ENCODE measurements around the gene CNGA3. TPM values are rescaled to one million over a fixed set of nuclear protein-coding genes. Genes with fewer than 3 reads are reported as not detected.

The CNGA3 gene
- polyA plus RNA-seq, 2 of the 4 experiments (the other 2 are of a cell fraction) = not detected

DNA sequence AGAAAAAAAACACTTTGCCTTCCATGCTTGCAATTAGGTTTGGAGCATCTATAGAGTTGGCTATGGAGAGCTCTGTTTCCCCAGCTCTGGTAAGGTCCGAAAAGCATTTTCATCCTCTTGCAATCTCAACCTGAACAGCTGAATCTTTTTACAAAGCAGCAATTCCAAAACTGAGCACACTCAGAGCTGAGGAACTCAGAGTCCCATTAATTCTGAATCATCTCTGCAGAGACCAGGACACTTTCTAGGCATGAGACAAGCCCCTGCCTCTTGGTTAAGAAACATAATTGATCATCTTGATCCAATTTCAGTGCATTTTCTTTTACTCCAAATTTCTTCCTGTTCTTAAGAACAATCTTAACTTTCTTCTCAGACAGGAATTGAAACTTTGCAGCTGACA lies 4.2 kb downstream of the CNGA3 start:
- no peak for ATAC-seq
- no peak for FAIRE-seq
- H3K27ac ChIP-seq = no peak overlapping the region
- WGBS (ENCODE audit: missing lambda C conversion rate) = 23% methylated on average over 1 of the region's 1 CpG
- no peak for TF ChIP-seq HEYL (CRISPR knock-in tag; IDR thresholded peaks at IDR 0.05)
- TF ChIP-seq, protein P1, sequence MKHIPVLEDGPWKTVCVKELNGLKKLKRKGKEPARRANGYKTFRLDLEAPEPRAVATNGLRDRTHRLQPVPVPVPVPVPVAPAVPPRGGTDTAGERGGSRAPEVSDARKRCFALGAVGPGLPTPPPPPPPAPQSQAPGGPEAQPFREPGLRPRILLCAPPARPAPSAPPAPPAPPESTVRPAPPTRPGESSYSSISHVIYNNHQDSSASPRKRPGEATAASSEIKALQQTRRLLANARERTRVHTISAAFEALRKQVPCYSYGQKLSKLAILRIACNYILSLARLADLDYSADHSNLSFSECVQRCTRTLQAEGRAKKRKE (CRISPR knock-in tag; IDR thresholded peaks at IDR 0.05; ENCODE audit: low read depth) = no peak
- TF ChIP-seq, protein P2, sequence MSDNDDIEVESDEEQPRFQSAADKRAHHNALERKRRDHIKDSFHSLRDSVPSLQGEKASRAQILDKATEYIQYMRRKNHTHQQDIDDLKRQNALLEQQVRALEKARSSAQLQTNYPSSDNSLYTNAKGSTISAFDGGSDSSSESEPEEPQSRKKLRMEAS (IDR thresholded peaks at IDR 0.05) = no peak
- no peak for TF ChIP-seq KDM5A (IDR thresholded peaks at IDR 0.05)
- TF ChIP-seq POLR2A (IDR thresholded peaks at IDR 0.05; ENCODE audit: low read length) = no peak
- no peak for TF ChIP-seq TFCP2L1 (CRISPR knock-in tag; IDR thresholded peaks at IDR 0.05)
- TF ChIP-seq RARB (CRISPR knock-in tag; IDR thresholded peaks at IDR 0.05) = no peak
- no peaks in the 10 kb centered on the region for H3K4me1 ChIP-seq
- H3K4me2 ChIP-seq = no peak overlapping the region
- H3K9me3 ChIP-seq = peaks cover 15% of the 10 kb centered on the region; the same call in 2 of the 3 replicates
- ChIA-PET POLR2A (no interaction called here), CTCF (interaction anchor here (1.6 kb wide), 1 partner anchor 35 kb away, joined by 4 read pairs; no protein-coding TSS in a partner anchor)
- no peak for DNase-seq (ENCODE audit: low read depth in 1 of 2, low spot score in 1 of 2)
- no peak overlapping the region for H3K4me3 ChIP-seq

DNA sequence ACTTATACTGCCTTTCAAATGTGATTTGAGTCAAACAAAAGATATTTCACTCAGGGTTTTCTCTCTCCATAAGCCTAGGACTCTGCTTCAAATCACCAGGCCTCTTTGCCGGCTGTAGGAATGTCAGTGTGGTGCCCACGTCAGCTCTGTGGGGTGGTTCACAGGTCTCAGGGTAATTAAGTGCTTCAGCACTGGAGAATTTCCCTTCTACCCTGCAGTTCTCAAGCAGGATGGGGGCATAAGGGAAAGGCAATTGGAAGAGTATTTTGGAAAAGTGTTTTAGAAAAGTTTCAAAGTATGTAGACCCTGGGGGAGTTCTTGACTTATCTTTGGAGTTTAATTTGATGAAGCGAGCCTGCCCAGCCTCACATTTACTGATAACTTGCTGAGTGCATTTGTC lies 9.6 kb downstream of the CNGA3 start:
- ChIA-PET CTCF (no interaction called here), POLR2A (no interaction called here)
- Histone ChIP-seq H3K27ac (peak overlapping the region in 1 of 2 experiments; percentile 36; a peak in 1 of 6 replicates), H3K4me3 (no peak overlapping the region), H3K4me2 (peak overlapping the region; percentile 41; the same call in 2 of the 3 replicates), H3K9me3 (peaks cover 13% of the 10 kb centered on the region; the same call in 2 of the 3 replicates), H3K4me1 (peaks cover 10% of the 10 kb centered on the region; the same call in 2 of the 3 replicates)
- no peak for DNase-seq (ENCODE audit: low read depth in 1 of 2, low spot score in 1 of 2)
- 67% methylated on average over 3 of the region's 3 CpGs for WGBS (ENCODE audit: missing lambda C conversion rate)
- no peak for ATAC-seq
- TF ChIP-seq KDM5A (IDR thresholded peaks at IDR 0.05) (no peak), SREBF2 (IDR thresholded peaks at IDR 0.05) (no peak), POLR2A (IDR thresholded peaks at IDR 0.05; ENCODE audit: low read length) (no peak), HOXA7 (CRISPR knock-in tag; IDR thresholded peaks at IDR 0.05) (no peak), ESRRA (IDR thresholded peaks at IDR 0.05; ENCODE audit: borderline replicate concordance, low read length) (no peak), MAFK (IDR thresholded peaks at IDR 0.05; ENCODE audit: partially characterized antibody) (no peak), RNF2 (IDR thresholded peaks at IDR 0.05; ENCODE audit: borderline replicate concordance, low read depth) (no peak), JUNB (IDR thresholded peaks at IDR 0.05) (no peak), HDAC2 (IDR thresholded peaks at IDR 0.05) (no peak), FOXS1 (CRISPR knock-in tag; IDR thresholded peaks at IDR 0.05) (no peak), JUN (IDR thresholded peaks at IDR 0.05) (no peak)
- TF ChIP-seq, protein P3, sequence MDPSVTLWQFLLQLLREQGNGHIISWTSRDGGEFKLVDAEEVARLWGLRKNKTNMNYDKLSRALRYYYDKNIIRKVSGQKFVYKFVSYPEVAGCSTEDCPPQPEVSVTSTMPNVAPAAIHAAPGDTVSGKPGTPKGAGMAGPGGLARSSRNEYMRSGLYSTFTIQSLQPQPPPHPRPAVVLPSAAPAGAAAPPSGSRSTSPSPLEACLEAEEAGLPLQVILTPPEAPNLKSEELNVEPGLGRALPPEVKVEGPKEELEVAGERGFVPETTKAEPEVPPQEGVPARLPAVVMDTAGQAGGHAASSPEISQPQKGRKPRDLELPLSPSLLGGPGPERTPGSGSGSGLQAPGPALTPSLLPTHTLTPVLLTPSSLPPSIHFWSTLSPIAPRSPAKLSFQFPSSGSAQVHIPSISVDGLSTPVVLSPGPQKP (IDR thresholded peaks at IDR 0.05; ENCODE audit: low read depth, low read length) = no peak
- TF ChIP-seq, protein P4, sequence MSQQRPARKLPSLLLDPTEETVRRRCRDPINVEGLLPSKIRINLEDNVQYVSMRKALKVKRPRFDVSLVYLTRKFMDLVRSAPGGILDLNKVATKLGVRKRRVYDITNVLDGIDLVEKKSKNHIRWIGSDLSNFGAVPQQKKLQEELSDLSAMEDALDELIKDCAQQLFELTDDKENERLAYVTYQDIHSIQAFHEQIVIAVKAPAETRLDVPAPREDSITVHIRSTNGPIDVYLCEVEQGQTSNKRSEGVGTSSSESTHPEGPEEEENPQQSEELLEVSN (IDR thresholded peaks at IDR 0.05; ENCODE audit: borderline replicate concordance, low read depth) = no peak
- TF ChIP-seq, protein P5, sequence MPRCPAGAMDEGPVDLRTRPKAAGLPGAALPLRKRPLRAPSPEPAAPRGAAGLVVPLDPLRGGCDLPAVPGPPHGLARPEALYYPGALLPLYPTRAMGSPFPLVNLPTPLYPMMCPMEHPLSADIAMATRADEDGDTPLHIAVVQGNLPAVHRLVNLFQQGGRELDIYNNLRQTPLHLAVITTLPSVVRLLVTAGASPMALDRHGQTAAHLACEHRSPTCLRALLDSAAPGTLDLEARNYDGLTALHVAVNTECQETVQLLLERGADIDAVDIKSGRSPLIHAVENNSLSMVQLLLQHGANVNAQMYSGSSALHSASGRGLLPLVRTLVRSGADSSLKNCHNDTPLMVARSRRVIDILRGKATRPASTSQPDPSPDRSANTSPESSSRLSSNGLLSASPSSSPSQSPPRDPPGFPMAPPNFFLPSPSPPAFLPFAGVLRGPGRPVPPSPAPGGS (IDR thresholded peaks at IDR 0.05) = no peak
- TF ChIP-seq, protein P2 (IDR thresholded peaks at IDR 0.05) = no peak
- no peak for FAIRE-seq

DNA sequence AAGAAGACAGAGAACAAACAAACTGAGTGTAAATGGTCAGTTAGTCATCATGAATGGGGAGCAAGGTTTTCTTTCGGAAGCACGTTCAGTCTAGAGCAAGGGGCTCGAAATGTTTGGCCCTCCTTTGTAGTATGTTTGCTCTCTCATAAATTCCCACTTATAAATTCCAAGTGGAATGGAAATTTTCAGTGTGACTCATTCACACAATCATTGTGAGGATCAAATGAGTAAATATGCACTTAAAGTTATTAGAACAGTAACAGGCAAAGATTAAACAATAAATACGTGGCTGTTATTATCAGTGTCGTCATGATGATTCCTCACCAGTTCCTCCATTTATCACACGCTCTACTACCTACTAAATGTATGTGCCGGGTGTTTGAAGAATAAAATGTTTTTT lies 10.5 kb downstream of the CNGA3 start:
- peaks cover 10% of the 10 kb centered on the region; the same call in 2 of the 3 replicates for H3K4me1 ChIP-seq
- WGBS (ENCODE audit: missing lambda C conversion rate) = 8% methylated on average over 7 of the region's 7 CpGs
- DNase-seq (ENCODE audit: low read depth in 1 of 2, low spot score in 1 of 2) (peak in 1 of 2 experiments; percentile 64), FAIRE-seq (no peak), ATAC-seq (peak; percentile 36 to 84; a peak in 3 of 6 replicates)
- H3K4me3 ChIP-seq = no peak overlapping the region
- no peak overlapping the region for H3K27ac ChIP-seq
- peak overlapping the region; percentile 41 for H3K4me2 ChIP-seq
- ChIA-PET POLR2A (no interaction called here), CTCF (interaction anchor here (1.0 kb wide), 1 partner anchor 11 kb away, joined by 3 read pairs; no protein-coding TSS in a partner anchor)
- peaks cover 13% of the 10 kb centered on the region; the same call in 2 of the 3 replicates for H3K9me3 ChIP-seq
- TF ChIP-seq SMC3 (IDR thresholded peaks at IDR 0.05) (no peak), EHMT2 (IDR thresholded peaks at IDR 0.05; ENCODE audit: low read depth) (no peak), CBX8 (IDR thresholded peaks at IDR 0.05) (no peak), JUNB (IDR thresholded peaks at IDR 0.05) (peak; percentile 91), HDAC2 (IDR thresholded peaks at IDR 0.05) (no peak), MYC (IDR thresholded peaks at IDR 0.05; ENCODE audit: borderline replicate concordance, low read length) (no peak), PHF8 (IDR thresholded peaks at IDR 0.05; ENCODE audit: borderline replicate concordance, low read depth) (no peak), TFCP2L1 (CRISPR knock-in tag; IDR thresholded peaks at IDR 0.05) (no peak)
- TF ChIP-seq, protein P1 (CRISPR knock-in tag; IDR thresholded peaks at IDR 0.05; ENCODE audit: low read depth) = no peak
- TF ChIP-seq, protein P6, sequence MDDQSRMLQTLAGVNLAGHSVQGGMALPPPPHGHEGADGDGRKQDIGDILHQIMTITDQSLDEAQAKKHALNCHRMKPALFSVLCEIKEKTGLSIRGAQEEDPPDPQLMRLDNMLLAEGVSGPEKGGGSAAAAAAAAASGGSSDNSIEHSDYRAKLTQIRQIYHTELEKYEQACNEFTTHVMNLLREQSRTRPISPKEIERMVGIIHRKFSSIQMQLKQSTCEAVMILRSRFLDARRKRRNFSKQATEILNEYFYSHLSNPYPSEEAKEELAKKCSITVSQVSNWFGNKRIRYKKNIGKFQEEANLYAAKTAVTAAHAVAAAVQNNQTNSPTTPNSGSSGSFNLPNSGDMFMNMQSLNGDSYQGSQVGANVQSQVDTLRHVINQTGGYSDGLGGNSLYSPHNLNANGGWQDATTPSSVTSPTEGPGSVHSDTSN (IDR thresholded peaks at IDR 0.05) = no peak
- TF ChIP-seq, protein P7, sequence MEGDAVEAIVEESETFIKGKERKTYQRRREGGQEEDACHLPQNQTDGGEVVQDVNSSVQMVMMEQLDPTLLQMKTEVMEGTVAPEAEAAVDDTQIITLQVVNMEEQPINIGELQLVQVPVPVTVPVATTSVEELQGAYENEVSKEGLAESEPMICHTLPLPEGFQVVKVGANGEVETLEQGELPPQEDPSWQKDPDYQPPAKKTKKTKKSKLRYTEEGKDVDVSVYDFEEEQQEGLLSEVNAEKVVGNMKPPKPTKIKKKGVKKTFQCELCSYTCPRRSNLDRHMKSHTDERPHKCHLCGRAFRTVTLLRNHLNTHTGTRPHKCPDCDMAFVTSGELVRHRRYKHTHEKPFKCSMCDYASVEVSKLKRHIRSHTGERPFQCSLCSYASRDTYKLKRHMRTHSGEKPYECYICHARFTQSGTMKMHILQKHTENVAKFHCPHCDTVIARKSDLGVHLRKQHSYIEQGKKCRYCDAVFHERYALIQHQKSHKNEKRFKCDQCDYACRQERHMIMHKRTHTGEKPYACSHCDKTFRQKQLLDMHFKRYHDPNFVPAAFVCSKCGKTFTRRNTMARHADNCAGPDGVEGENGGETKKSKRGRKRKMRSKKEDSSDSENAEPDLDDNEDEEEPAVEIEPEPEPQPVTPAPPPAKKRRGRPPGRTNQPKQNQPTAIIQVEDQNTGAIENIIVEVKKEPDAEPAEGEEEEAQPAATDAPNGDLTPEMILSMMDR (IDR thresholded peaks at IDR 0.05) = no peak
